ENCODE results near the gene AQP7. TPM values are rescaled to one million over a fixed set of nuclear protein-coding genes. Genes with fewer than 3 reads are reported as not detected.
A peak's percentile ranks its signal among the peaks of the same experiment; 100 is the strongest.

AQP7 gene
- total RNA-seq, 4 donors from 2014 or later = 0.15 to 0.57 TPM; not detected in 2

DNA sequence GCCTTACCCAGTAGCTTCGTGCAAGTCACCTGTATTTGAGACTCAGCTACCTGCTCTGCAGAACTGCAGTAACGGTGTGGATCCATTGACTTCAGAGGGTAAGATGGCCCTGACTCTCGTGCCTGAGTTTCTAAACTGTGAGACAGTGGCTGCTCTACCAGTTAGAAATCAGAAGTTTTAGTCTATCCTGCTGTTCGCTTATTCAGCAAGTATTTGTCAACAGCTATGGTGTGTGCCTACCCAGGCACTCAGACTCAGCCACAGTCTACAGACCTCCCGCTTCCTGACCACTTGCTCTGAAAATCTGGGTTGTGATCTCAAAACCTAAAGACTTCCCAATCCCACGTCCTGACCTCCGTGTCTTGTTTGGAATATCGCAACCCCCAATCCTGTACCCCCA lies 31.5 kb upstream of the AQP7 start:
- Histone ChIP-seq H3K36me3 (no peaks in the 10 kb centered on the region), H3K27ac (peak overlapping the region in 1 of 4 donors; percentile 91), H3K9me3 (no peaks in the 10 kb centered on the region), H3K27me3 (peaks cover 0 to 5% (median 0%) of the 10 kb centered on the region in 4 donors), H3K4me1 (peaks cover 16 to 79% (median 33%) of the 10 kb centered on the region in 3 donors), H3K4me3 (no peak overlapping the region)
- 86 to 90% methylated on average over 7 to 8 of the region's 8 CpGs for WGBS, 2 donors
- intact Hi-C loops (cut with DNase I) = no loop called here
- TF ChIP-seq POLR2A (IDR thresholded peaks at IDR 0.05) = no peak
- no peak for TF ChIP-seq CTCF (IDR thresholded peaks at IDR 0.05)
- no peak for DNase-seq

DNA sequence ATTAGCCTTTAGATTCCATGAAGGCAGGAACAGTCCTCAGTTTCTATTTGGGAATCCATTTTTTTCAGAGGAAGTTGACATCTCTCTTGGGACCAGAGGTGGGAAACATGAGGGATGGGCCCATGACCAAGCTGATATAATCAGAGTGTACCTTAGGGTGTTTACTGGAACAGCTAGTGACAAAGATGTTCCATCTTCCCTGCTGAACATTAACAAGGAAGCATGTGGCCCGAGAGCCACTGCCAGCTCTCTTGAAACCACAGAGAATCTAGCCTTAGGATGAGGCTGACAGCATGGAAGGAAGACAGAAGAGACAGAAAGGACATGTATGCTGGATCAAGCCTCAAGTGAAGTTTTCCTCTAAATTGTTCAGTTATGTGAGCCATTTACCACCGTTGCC lies 29.1 kb upstream of the AQP7 start:
- Histone ChIP-seq H3K36me3 (no peaks in the 10 kb centered on the region), H3K27ac (peak overlapping the region; percentile 53 to 86 (median 81)), H3K4me3 (no peak overlapping the region), H3K27me3 (peaks cover 0 to 5% (median 0%) of the 10 kb centered on the region in 4 donors), H3K4me1 (peaks cover 2 to 60% (median 19%) of the 10 kb centered on the region in 3 donors), H3K9me3 (no peaks in the 10 kb centered on the region)
- no peak for DNase-seq
- intact Hi-C loops (cut with DNase I) = no loop called here
- WGBS, 2 donors = 40 to 46% methylated on average over 2 of the region's 2 CpGs
- TF ChIP-seq POLR2A (IDR thresholded peaks at IDR 0.05) = no peak
- no peak for TF ChIP-seq CTCF (IDR thresholded peaks at IDR 0.05)

GRCh38 chr9:33430942-33431341 lies 28.6 kb upstream of the AQP7 start:
- 11 to 22% methylated on average over 1 of the region's 1 CpG for WGBS, 2 donors

GRCh38 chr9:33429256-33429985 lies 27.1 kb upstream of the AQP7 start:
- intact Hi-C loops (cut with DNase I) = no loop called here
- 69 to 86% methylated on average over 3 of the region's 3 CpGs for WGBS, 2 donors
- no peak for DNase-seq
- Histone ChIP-seq H3K4me3 (no peak overlapping the region), H3K4me1 (peaks cover 0 to 48% (median 15%) of the 10 kb centered on the region in 3 donors), H3K27me3 (no peaks in the 10 kb centered on the region), H3K36me3 (no peaks in the 10 kb centered on the region), H3K9me3 (no peaks in the 10 kb centered on the region), H3K27ac (peak overlapping the region in 2 of 4 donors; percentile 85 to 86)
- TF ChIP-seq POLR2A (IDR thresholded peaks at IDR 0.05) (no peak), CTCF (IDR thresholded peaks at IDR 0.05) (no peak)

More at GRCh38 chr9:33430942-33431341, 28.6 kb upstream of the AQP7 start:
- Histone ChIP-seq H3K4me3 (no peak overlapping the region), H3K27ac (peak overlapping the region; percentile 53 to 86 (median 81)), H3K36me3 (no peaks in the 10 kb centered on the region), H3K9me3 (no peaks in the 10 kb centered on the region), H3K4me1 (peaks cover 0 to 55% (median 15%) of the 10 kb centered on the region in 3 donors), H3K27me3 (no peaks in the 10 kb centered on the region)
- TF ChIP-seq POLR2A (IDR thresholded peaks at IDR 0.05) = peak in 1 of 4 donors; percentile 19
- no peak for TF ChIP-seq CTCF (IDR thresholded peaks at IDR 0.05)
- DNase-seq = no peak
- intact Hi-C loops (cut with DNase I) = no loop called here

GRCh38 chr9:33426843-33427293 lies 24.5 kb upstream of the AQP7 start:
- 49 to 57% methylated on average over 7 of the region's 7 CpGs for WGBS, 2 donors
- H3K27ac ChIP-seq = peak overlapping the region in 1 of 4 donors; percentile 9
- no peak for TF ChIP-seq POLR2A (IDR thresholded peaks at IDR 0.05)
- no peak for TF ChIP-seq CTCF (IDR thresholded peaks at IDR 0.05)
- H3K9me3 ChIP-seq = no peaks in the 10 kb centered on the region
- H3K4me3 ChIP-seq = no peak overlapping the region
- intact Hi-C loops (cut with DNase I) = no loop called here
- no peak for DNase-seq
- no peaks in the 10 kb centered on the region for H3K27me3 ChIP-seq
- H3K4me1 ChIP-seq = peaks cover 0 to 46% (median 11%) of the 10 kb centered on the region in 3 donors
- no peaks in the 10 kb centered on the region for H3K36me3 ChIP-seq

Measured in esophagus squamous epithelium (tissue), 5 donors.